K562 (cell line): ENCODE results near the gene TRAF3. TPM values are rescaled to one million over a fixed set of nuclear protein-coding genes. Genes with fewer than 3 reads are reported as not detected.

Experiments used
- ATAC-seq: fragments of 200-7000 bp; cut with Tn5 transposase; 3 replicates; pipeline ENCODE4 v1.9.1; 2020; ENCODE audit warnings: moderate library complexity
- BruUV-seq: library from RNA; stranded (reverse); fragments of 400-500 nt; replicated peaks from 2 replicates; lab custom pipeline; 2021; lab: Mats Ljungman, UMichigan
- CTCF ChIA-PET: fragments of 300-600 bp; formaldehyde crosslinking; extraction: SDS; loops from one replicate; lab custom pipeline; 2021; ENCODE audit warnings: low intra/inter-chr PET ratio; lab: Yijun Ruan, JAX
- POLR2A ChIA-PET: fragments of 300-600, 350-650 bp; sonication (Branson Sonifier 250); formaldehyde crosslinking; extraction: SDS; loops from one replicate; lab custom pipeline; 2021; ENCODE audit warnings: antibody characterized with exemption, inconsistent platforms; lab: Yijun Ruan, JAX
- DNase-seq, 4 experiments: peaks; one replicate each; pipeline versions ENCODE4 v3.0.0 to v3.0.0-alpha.2; 2011 to 2018; ENCODE audit warnings: low spot score in 3 of 4, mixed read lengths in 3 of 4; ENCODE audit errors: extremely low read depth in 1 of 4
- FAIRE-seq: peaks from 2 replicates; lab custom pipeline; 2011; peaks lifted over from hg19 to GRCh38; lab: Jason Lieb, UNC
- H2AFZ ChIP-seq: 2 replicates; pipeline ENCODE4 v1.6.0; 2011; ENCODE audit warnings: low read depth, low read length, control low read depth, inconsistent platforms
- H3K27ac ChIP-seq: fragments of 200-600 bp; 3 replicates; pipeline ENCODE4 v1.8.0; 2011; ENCODE audit warnings: low read depth, mild to moderate bottlenecking, control low read depth, inconsistent platforms, low read length, moderate library complexity, mixed read lengths; ENCODE audit errors: extremely low read depth
- H3K27me3 ChIP-seq, 2 experiments: fragments of 300-600 bp in 1 of 2; 2 replicates in 1 of 2; 3 replicates in 1 of 2; pipeline versions ENCODE4 v1.6.0 to v1.8.0; 2011; ENCODE audit warnings: inconsistent platforms in 2 of 2, low read length in 2 of 2, mild to moderate bottlenecking in 1 of 2, mixed read lengths in 1 of 2, moderate library complexity in 1 of 2; ENCODE audit not compliant: control insufficient read depth in 2 of 2, insufficient read depth in 2 of 2
- H3K36me3 ChIP-seq: fragments of 300-600 bp; 3 replicates; pipeline ENCODE4 v1.8.0; 2011; ENCODE audit warnings: mild to moderate bottlenecking, low read length, inconsistent platforms; ENCODE audit not compliant: control insufficient read depth, insufficient read depth
- H3K4me1 ChIP-seq, 2 experiments: fragments of 200-600 bp in 1 of 2; replicated peaks in 1 of 2; 2 replicates in 1 of 2; 3 replicates in 1 of 2; pipeline versions ENCODE4 v1.5.1 to v1.8.0; 2011; ENCODE audit warnings: inconsistent platforms in 2 of 2, low read length in 2 of 2, mild to moderate bottlenecking in 1 of 2, mixed read lengths in 1 of 2, moderate library complexity in 1 of 2; ENCODE audit not compliant: control insufficient read depth in 2 of 2, insufficient read depth in 2 of 2
- H3K4me2 ChIP-seq: 2 replicates; pipeline ENCODE4 v1.6.1; 2011; ENCODE audit warnings: low read length, control low read depth, inconsistent platforms, mixed read lengths; ENCODE audit not compliant: insufficient read depth
- H3K4me3 ChIP-seq: fragments of 200-600 bp; sonication (generic), shearing (Covaris generic); 2 replicates; pipeline ENCODE4 v1.5.1; 2016; ENCODE audit warnings: control low read depth, inconsistent platforms
- H3K79me2 ChIP-seq: fragments of 200-600 bp; 3 replicates; pipeline ENCODE4 v1.8.0; 2011; ENCODE audit warnings: low read length, inconsistent platforms; ENCODE audit not compliant: control insufficient read depth, insufficient read depth
- H3K9ac ChIP-seq, 2 experiments: 2 replicates each; pipeline versions ENCODE4 v1.6.0 to v1.6.1; 2011; ENCODE audit warnings: low read depth in 2 of 2, low read length in 2 of 2, control low read depth in 1 of 2, inconsistent platforms in 1 of 2, mild to moderate bottlenecking in 1 of 2, mixed read lengths in 1 of 2; ENCODE audit not compliant: insufficient read depth in 1 of 2
- H3K9me1 ChIP-seq: one replicate; pipeline ENCODE4 v1.6.0; 2011; ENCODE audit warnings: inconsistent platforms, mild to moderate bottlenecking, low read length, moderate library complexity; ENCODE audit not compliant: control insufficient read depth, insufficient read depth
- H3K9me3 ChIP-seq: replicated peaks from 2 replicates; pipeline ENCODE4 v1.5.1; 2011; ENCODE audit warnings: low read depth, low read length, inconsistent platforms; ENCODE audit not compliant: control insufficient read depth, insufficient read depth
- H4K20me1 ChIP-seq: replicated peaks from 2 replicates; pipeline ENCODE4 v1.6.1; 2011; ENCODE audit warnings: low read length, inconsistent platforms, mixed read lengths; ENCODE audit not compliant: control insufficient read depth, insufficient read depth
- COPS2 ChIP-seq: fragments of 450-650 bp; conservative IDR thresholded peaks from 2 replicates; pipeline ENCODE4 v1.6.1; 2016; ENCODE audit warnings: mild to moderate bottlenecking, moderate library complexity
- DMBX1 ChIP-seq: fragments of 250-450 bp; sonication (Bioruptor Pico); IDR thresholded peaks from 2 replicates; pipeline ENCODE4 v1.8.0; 2022; ENCODE audit warnings: inconsistent platforms, mild to moderate bottlenecking, moderate library complexity, borderline replicate concordance
- DPF2 ChIP-seq: fragments of 450-650 bp; IDR thresholded peaks from 2 replicates; pipeline ENCODE4 v1.6.1; 2016
- MTA2 ChIP-seq: fragments of 450-650 bp; IDR thresholded peaks from 2 replicates; pipeline ENCODE4 v1.6.1; 2016; ENCODE audit warnings: low read depth
- WHSC1 ChIP-seq: IDR thresholded peaks from one replicate; pipeline ENCODE4 v1.6.1; 2012; ENCODE audit warnings: low read length, control low read depth, inconsistent platforms
- WGBS: fragments of 100-300 bp; shearing (Covaris generic); methylation state at CpG from one replicate; pipeline ENCODE4 v1.1.6; 2016; ENCODE audit warnings: low coverage, mixed read lengths; ENCODE audit not compliant: insufficient coverage; ENCODE audit errors: missing lambda C conversion rate; 5-methylcytosine and 5-hydroxymethylcytosine counted together
- in situ Hi-C: fragments of 300-500 bp; cut with MboI; formaldehyde crosslinking; loops from 4 replicates; pipeline ENCODE4 v1.15.0; 2018; ENCODE audit warnings: inconsistent platforms, mixed read lengths
- intact Hi-C: fragments of 100-400 bp; cut with micrococcal nuclease; formaldehyde crosslinking; loops from 2 replicates; pipeline ENCODE4 v1.14.2; 2022
- polyA plus RNA-seq, 8 experiments: library from polyadenylated mRNA; depleted of rRNA in 4 of 8; stranded (reverse) in 5 of 8; unstranded in 3 of 8; fragments of >200 nt; fragmentation: Nextera tagmentation in 2 of 8; fragmentation: Illumina TruSeq in 1 of 8; extraction: Ambion mirVana in 2 of 8; extraction: Trizol in 1 of 8; gene quantifications; 2 replicates each; pipeline versions ENCODE4 v1.2.1 to v1.2.3, GENCODE V29; 2011 to 2014; ENCODE audit warnings: inconsistent platforms in 1 of 8, missing spikeins in 1 of 8
- total RNA-seq, 7 experiments: library from RNA; depleted of rRNA in 6 of 7; stranded (reverse); fragments of >200 nt in 6 of 7; fragmentation: Illumina TruSeq in 2 of 7; extraction: Trizol in 2 of 7; gene quantifications; 2 replicates each; pipeline versions ENCODE4 v1.2.1 to v1.2.3, GENCODE V29; 2011 to 2021; ENCODE audit warnings: low replicate concordance in 1 of 7
- TF ChIP-seq, protein P1 (sequence below): fragments of 450-650 bp; formaldehyde crosslinking; IDR thresholded peaks from 2 replicates; pipeline ENCODE4 v1.4.0; 2020; ENCODE audit warnings: mild to moderate bottlenecking, moderate library complexity
- TF ChIP-seq, protein P2 (sequence below): sonication (generic); IDR thresholded peaks from 2 replicates; pipeline ENCODE4 v1.6.1; 2016

TRAF3 gene
- total and polyA plus RNA-seq, 9 of the 15 experiments (the other 6 are each of a cell fraction or from before 2014, with no cell fraction given) = 0.52 to 21.3 (median 9.9) TPM

DNA sequence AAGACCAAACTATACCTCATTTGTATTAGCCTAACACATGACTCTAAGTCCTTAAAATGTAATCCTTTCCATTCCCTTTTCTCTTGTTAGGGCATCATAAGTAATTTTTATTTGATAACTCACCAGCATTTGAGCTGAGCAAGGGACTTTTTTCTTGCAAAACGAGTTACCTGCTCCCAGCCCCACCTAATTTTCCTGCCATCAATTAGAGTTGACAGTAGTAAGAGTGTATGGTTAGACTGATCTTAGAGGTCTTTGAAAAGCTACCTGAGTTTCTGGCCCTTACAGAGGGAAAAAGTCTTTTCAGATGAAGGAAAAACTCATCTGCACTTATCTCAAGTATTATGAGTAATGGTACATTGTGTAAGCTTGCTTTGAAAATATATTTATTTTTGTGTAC is 111.5 kb downstream of the TRAF3 start:
- no peaks in the 10 kb centered on the region for H3K79me2 ChIP-seq
- CTCF ChIA-PET = no interaction called here
- no peaks in the 10 kb centered on the region for H3K4me1 ChIP-seq
- no peak overlapping the region for H2AFZ ChIP-seq
- no peaks in the 10 kb centered on the region for H3K9me1 ChIP-seq
- intact Hi-C loops = no loop called here
- H3K27ac ChIP-seq = no peak overlapping the region
- POLR2A ChIA-PET = no interaction called here
- no peaks in the 10 kb centered on the region for H4K20me1 ChIP-seq
- H3K27me3 ChIP-seq = no peaks in the 10 kb centered on the region
- FAIRE-seq = no peak
- no peak for ATAC-seq
- H3K9me3 ChIP-seq = no peaks in the 10 kb centered on the region
- TF ChIP-seq, protein P1, sequence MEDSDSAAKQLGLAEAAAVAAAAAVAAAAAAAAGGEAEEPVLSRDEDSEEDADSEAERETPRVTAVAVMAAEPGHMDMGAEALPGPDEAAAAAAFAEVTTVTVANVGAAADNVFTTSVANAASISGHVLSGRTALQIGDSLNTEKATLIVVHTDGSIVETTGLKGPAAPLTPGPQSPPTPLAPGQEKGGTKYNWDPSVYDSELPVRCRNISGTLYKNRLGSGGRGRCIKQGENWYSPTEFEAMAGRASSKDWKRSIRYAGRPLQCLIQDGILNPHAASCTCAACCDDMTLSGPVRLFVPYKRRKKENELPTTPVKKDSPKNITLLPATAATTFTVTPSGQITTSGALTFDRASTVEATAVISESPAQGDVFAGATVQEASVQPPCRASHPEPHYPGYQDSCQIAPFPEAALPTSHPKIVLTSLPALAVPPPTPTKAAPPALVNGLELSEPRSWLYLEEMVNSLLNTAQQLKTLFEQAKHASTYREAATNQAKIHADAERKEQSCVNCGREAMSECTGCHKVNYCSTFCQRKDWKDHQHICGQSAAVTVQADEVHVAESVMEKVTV (CRISPR knock-in tag) = no peak
- 7% methylated on average over 1 of the region's 1 CpG for WGBS
- no peak for DNase-seq
- in situ Hi-C loops = no loop called here
- H3K4me3 ChIP-seq = no peak overlapping the region
- BruUV-seq = no TSS peak
- no peak overlapping the region for H3K4me2 ChIP-seq
- no peak overlapping the region for H3K9ac ChIP-seq
- peaks cover 20% of the 10 kb centered on the region; the same call in 2 of the 3 replicates for H3K36me3 ChIP-seq

DNA sequence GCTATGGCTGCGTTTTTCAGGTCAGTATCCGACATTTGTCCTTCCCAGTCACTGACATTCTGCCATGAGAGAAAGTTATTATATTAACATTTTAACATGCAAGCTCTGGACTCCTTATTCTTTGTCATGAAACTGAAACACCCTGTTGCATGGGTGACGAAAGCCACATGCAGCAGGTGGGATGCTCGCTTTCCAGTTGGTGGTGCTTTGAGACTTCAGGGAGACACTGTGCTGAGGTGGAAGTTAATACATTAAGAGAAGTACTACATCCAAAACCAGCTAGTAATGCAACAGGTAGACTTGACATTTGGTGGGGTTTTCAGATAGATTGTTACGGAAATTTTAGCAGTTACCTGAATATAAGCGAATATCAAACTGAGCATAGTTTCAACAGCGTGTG is 112.4 kb downstream of the TRAF3 start:
- POLR2A ChIA-PET = no interaction called here
- Histone ChIP-seq H3K27ac (no peak overlapping the region), H3K27me3 (no peaks in the 10 kb centered on the region), H3K36me3 (peaks cover 22% of the 10 kb centered on the region; the same call in 2 of the 3 replicates), H3K4me1 (no peaks in the 10 kb centered on the region), H3K79me2 (no peaks in the 10 kb centered on the region), H3K4me2 (no peak overlapping the region), H3K9me1 (no peaks in the 10 kb centered on the region), H3K9me3 (no peaks in the 10 kb centered on the region), H3K9ac (no peak overlapping the region), H4K20me1 (no peaks in the 10 kb centered on the region), H2AFZ (no peak overlapping the region)
- FAIRE-seq (no peak), ATAC-seq (no peak), DNase-seq (no peak)
- intact Hi-C loops (no loop called here), in situ Hi-C loops (no loop called here)
- BruUV-seq = no TSS peak
- WGBS = 96% methylated on average over 7 of the region's 7 CpGs
- no peak for TF ChIP-seq COPS2
- no peak for TF ChIP-seq WHSC1
- TF ChIP-seq MTA2 = no peak
- no peak for TF ChIP-seq DMBX1 (CRISPR knock-in tag)
- TF ChIP-seq, protein P2, sequence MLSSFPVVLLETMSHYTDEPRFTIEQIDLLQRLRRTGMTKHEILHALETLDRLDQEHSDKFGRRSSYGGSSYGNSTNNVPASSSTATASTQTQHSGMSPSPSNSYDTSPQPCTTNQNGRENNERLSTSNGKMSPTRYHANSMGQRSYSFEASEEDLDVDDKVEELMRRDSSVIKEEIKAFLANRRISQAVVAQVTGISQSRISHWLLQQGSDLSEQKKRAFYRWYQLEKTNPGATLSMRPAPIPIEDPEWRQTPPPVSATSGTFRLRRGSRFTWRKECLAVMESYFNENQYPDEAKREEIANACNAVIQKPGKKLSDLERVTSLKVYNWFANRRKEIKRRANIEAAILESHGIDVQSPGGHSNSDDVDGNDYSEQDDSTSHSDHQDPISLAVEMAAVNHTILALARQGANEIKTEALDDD = no peak
- TF ChIP-seq DPF2 = no peak
- TF ChIP-seq, all 486 proteins: peak for 0
- CTCF ChIA-PET = no interaction called here
- no peak overlapping the region for H3K4me3 ChIP-seq
